SU-DHL-6 (cell line): Measurements from ENCODE around the gene SPTBN1.

ENCODE experiments used
- H2AFZ ChIP-seq: fragments of 200-600 bp; sonication (generic); 2 replicates; pipeline ENCODE4 v1.6.1; 2014; ENCODE audit warnings: low read depth, mild to moderate bottlenecking, moderate library complexity, mixed read lengths, antibody characterized with exemption, low read length; ENCODE audit not compliant: severe bottlenecking
- H3F3A ChIP-seq: fragments of 200-600 bp; shearing (Covaris generic); 2 replicates; pipeline ENCODE4 v1.6.0; 2016; ENCODE audit warnings: antibody characterized with exemption, mild to moderate bottlenecking; ENCODE audit not compliant: insufficient read depth
- H3K27ac ChIP-seq: fragments of 200-600 bp; sonication (generic); 2 replicates; pipeline ENCODE4 v1.5.1; 2016; ENCODE audit warnings: low read depth, mild to moderate bottlenecking, low read length, moderate library complexity, mixed read lengths
- H3K27me3 ChIP-seq: fragments of 200-600 bp; sonication (generic), shearing (Covaris generic); 2 replicates; pipeline ENCODE4 v1.6.0; 2014; ENCODE audit warnings: mild to moderate bottlenecking, low read length
- H3K36me3 ChIP-seq: fragments of 200-600 bp; sonication (generic); 2 replicates; pipeline ENCODE4 v1.6.1; 2014; ENCODE audit warnings: mild to moderate bottlenecking, low read length, mixed read lengths
- H3K4me2 ChIP-seq: fragments of 300-600, 200-600 bp; shearing (Covaris generic), sonication (generic); 2 replicates; pipeline ENCODE4 v1.6.0; 2014; ENCODE audit warnings: low read length, low read depth, mild to moderate bottlenecking; ENCODE audit not compliant: poor library complexity, severe bottlenecking
- H3K4me3 ChIP-seq: fragments of 200-600 bp; sonication (generic); 2 replicates; pipeline ENCODE4 v1.5.1; 2014; ENCODE audit warnings: antibody characterized with exemption, low read length, mild to moderate bottlenecking, mixed read lengths; ENCODE audit not compliant: insufficient read depth, poor library complexity, severe bottlenecking
- H3K79me2 ChIP-seq: fragments of 200-600 bp; sonication (generic); 2 replicates; pipeline ENCODE4 v1.6.1; 2014; ENCODE audit warnings: mild to moderate bottlenecking, low read length, moderate library complexity; ENCODE audit not compliant: insufficient read depth
- H3K9ac ChIP-seq: fragments of 200-600 bp; sonication (generic); 2 replicates; pipeline ENCODE4 v1.7.0; 2014; ENCODE audit warnings: mild to moderate bottlenecking, low read length
- H3K9me2 ChIP-seq: fragments of 200-600 bp; sonication (generic); replicated peaks from 2 replicates; pipeline ENCODE4 v1.6.1; 2014; ENCODE audit warnings: low read length; ENCODE audit not compliant: insufficient read depth
- H3K9me3 ChIP-seq: fragments of 200-600 bp; sonication (generic); 2 replicates; pipeline ENCODE4 v1.6.1; 2014; ENCODE audit warnings: low read length, mixed read lengths; ENCODE audit not compliant: insufficient read depth
- H4K20me1 ChIP-seq: fragments of 200-600 bp; sonication (generic); 2 replicates; pipeline ENCODE4 v1.6.1; 2014; ENCODE audit warnings: low read depth, mild to moderate bottlenecking, antibody characterized with exemption, low read length, moderate library complexity, mixed read lengths
- EZH2phosphoT487 ChIP-seq: fragments of 200-600 bp; sonication (generic), shearing (Covaris generic); conservative IDR thresholded peaks from 2 replicates; pipeline ENCODE4 v1.6.1; 2018; ENCODE audit warnings: mild to moderate bottlenecking, antibody characterized with exemption, low read length, moderate library complexity, mixed read lengths
- TF ChIP-seq, protein P1 (sequence below): fragments of 200-600 bp; sonication (generic); IDR thresholded peaks from one replicate; pipeline ENCODE4 v1.5.1; 2017; ENCODE audit warnings: antibody characterized with exemption, mild to moderate bottlenecking, low read length, moderate library complexity; ENCODE audit not compliant: insufficient read depth, poor library complexity, severe bottlenecking

The SPTBN1 gene

DNA sequence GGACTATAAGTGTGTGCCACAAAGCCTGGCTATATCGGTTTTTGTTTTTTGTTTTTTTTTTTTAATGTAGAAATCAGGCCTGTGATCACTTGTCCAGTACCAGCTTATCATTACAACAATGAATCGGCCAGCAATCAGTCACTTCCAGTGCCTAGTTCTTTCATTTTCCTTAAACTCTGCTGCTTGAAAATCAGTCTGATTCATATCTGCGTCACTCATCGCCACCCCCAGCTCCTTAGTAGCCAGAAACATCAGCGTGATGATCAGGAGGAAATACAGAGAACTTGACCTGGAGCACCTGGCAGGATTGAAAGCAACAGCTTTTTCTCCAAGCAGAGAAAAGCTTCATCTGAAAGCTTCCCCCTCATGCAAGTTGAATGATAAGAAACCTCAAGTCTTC is 75.4 kb downstream of the SPTBN1 start:
- H3K4me2 ChIP-seq: no peak overlapping the region
- no peak overlapping the region for H3K27ac ChIP-seq

DNA sequence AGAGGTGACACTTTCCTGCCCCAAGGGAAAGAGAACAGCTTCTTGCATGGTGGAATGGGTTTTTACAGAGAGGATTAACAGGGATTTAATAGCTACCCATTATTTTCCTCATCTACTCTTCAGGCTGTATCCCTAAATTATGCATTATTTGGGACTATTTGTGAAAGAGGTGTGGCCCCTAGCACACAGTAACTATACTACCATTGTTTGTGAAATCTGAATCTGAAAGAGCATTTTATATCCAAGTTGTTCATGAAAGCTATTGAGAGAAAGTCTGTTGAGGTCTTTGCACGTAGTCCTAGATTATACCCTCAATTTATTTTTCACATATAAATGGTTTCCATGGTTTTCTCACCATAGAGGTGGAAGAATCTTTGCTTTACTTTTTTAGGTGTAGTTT is 78.1 kb downstream of the SPTBN1 start:
- H3K4me3 ChIP-seq: no peak overlapping the region
- H3K9ac ChIP-seq: no peak overlapping the region
- H3K9me3 ChIP-seq: no peaks in the 10 kb centered on the region
- H3K27me3 ChIP-seq: no peaks in the 10 kb centered on the region
- TF ChIP-seq, protein P1, sequence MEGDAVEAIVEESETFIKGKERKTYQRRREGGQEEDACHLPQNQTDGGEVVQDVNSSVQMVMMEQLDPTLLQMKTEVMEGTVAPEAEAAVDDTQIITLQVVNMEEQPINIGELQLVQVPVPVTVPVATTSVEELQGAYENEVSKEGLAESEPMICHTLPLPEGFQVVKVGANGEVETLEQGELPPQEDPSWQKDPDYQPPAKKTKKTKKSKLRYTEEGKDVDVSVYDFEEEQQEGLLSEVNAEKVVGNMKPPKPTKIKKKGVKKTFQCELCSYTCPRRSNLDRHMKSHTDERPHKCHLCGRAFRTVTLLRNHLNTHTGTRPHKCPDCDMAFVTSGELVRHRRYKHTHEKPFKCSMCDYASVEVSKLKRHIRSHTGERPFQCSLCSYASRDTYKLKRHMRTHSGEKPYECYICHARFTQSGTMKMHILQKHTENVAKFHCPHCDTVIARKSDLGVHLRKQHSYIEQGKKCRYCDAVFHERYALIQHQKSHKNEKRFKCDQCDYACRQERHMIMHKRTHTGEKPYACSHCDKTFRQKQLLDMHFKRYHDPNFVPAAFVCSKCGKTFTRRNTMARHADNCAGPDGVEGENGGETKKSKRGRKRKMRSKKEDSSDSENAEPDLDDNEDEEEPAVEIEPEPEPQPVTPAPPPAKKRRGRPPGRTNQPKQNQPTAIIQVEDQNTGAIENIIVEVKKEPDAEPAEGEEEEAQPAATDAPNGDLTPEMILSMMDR: no peak
- no peak for TF ChIP-seq EZH2phosphoT487
- H2AFZ ChIP-seq: no peak overlapping the region
- H3F3A ChIP-seq: no peaks in the 10 kb centered on the region
- H3K4me2 ChIP-seq: no peak overlapping the region
- no peaks in the 10 kb centered on the region for H3K9me2 ChIP-seq
- H4K20me1 ChIP-seq: no peaks in the 10 kb centered on the region
- no peaks in the 10 kb centered on the region for H3K36me3 ChIP-seq
- no peaks in the 10 kb centered on the region for H3K79me2 ChIP-seq
- no peak overlapping the region for H3K27ac ChIP-seq

More for the DNA sequence above, 75.4 kb downstream of the SPTBN1 start:
- Histone ChIP-seq H3K9me2 (no peaks in the 10 kb centered on the region), H3F3A (no peaks in the 10 kb centered on the region), H4K20me1 (no peaks in the 10 kb centered on the region), H3K36me3 (no peaks in the 10 kb centered on the region; the same call in 1 of the 2 replicates), H3K4me3 (no peak overlapping the region), H3K9me3 (no peaks in the 10 kb centered on the region), H3K9ac (no peak overlapping the region), H3K27me3 (no peaks in the 10 kb centered on the region), H2AFZ (no peak overlapping the region), H3K79me2 (no peaks in the 10 kb centered on the region)
- no peak for TF ChIP-seq EZH2phosphoT487
- TF ChIP-seq, protein P1: no peak

DNA sequence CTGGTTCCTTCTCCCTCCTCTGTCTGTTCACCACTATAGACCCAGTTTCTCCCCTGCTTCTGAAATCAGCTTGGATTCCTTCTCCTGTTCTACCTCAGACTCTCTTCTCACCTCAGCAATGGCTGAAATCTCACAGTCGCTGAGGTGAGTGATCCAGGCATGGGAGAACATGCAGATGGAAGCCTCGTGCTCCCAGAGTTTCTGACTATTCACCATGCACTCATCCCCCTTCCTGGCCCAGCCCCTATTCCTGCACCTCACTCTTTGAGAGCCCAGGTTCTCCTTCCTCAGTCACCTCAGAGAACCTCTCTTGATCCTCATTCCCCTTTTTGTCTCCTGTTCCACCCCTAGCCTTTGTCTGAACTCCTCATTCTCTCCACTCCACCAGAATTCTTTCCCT is 78.5 kb downstream of the SPTBN1 start:
- TF ChIP-seq, protein P1: no peak
- no peak for TF ChIP-seq EZH2phosphoT487
- no peaks in the 10 kb centered on the region for H4K20me1 ChIP-seq
- no peaks in the 10 kb centered on the region for H3K36me3 ChIP-seq
- H2AFZ ChIP-seq: no peak overlapping the region
- H3K9me2 ChIP-seq: no peaks in the 10 kb centered on the region
- no peaks in the 10 kb centered on the region for H3F3A ChIP-seq
- H3K4me3 ChIP-seq: no peak overlapping the region
- no peak overlapping the region for H3K9ac ChIP-seq
- no peaks in the 10 kb centered on the region for H3K79me2 ChIP-seq
- no peak overlapping the region for H3K4me2 ChIP-seq
- no peaks in the 10 kb centered on the region for H3K27me3 ChIP-seq
- H3K9me3 ChIP-seq: no peaks in the 10 kb centered on the region
- H3K27ac ChIP-seq: no peak overlapping the region
